Testis (tissue), 3 donors: ENCODE data around the gene ACADVL. TPM values are rescaled to one million over a fixed set of nuclear protein-coding genes. Genes with fewer than 3 reads are reported as not detected.
A peak's percentile ranks its signal among the peaks of the same experiment; 100 is the strongest.

ENCODE experiments used
- DNase-seq: peaks from one replicate; pipeline ENCODE4 v3.0.0-alpha.2; 2019
- H3K27ac ChIP-seq, 2 donors: fragments of 200-600 bp; sonication (generic); one replicate each; pipeline ENCODE4 v1.5.1; 2019
- H3K27me3 ChIP-seq: fragments of 200-600 bp; sonication (generic); one replicate; pipeline ENCODE4 v1.5.1; 2019
- H3K36me3 ChIP-seq: fragments of 200-600 bp; sonication (generic); one replicate; pipeline ENCODE4 v1.5.1; 2017; ENCODE audit warnings: low read depth; ENCODE audit errors: missing control alignments
- H3K4me1 ChIP-seq: fragments of 200-600 bp; sonication (generic); one replicate; pipeline ENCODE4 v1.5.1; 2019
- H3K4me3 ChIP-seq, 2 donors: fragments of 200-600 bp; sonication (generic); one replicate each; pipeline ENCODE4 v1.5.1; 2017 to 2019
- H3K9me3 ChIP-seq: fragments of 200-600 bp; sonication (generic); one replicate; pipeline ENCODE4 v1.5.1; 2017
- POLR2A ChIP-seq: fragments of 450-650 bp; IDR thresholded peaks from one replicate; pipeline ENCODE4 v1.6.1; 2017; ENCODE audit warnings: antibody characterized with exemption, mild to moderate bottlenecking, moderate library complexity
- WGBS, 2 donors: methylation state at CpG; one replicate each; pipeline ENCODE4 v1.1.5; 2018; 5-methylcytosine and 5-hydroxymethylcytosine counted together
- intact Hi-C: fragments of 100-400 bp; cut with DNase I; formaldehyde crosslinking; loops from one replicate; pipeline ENCODE4 v1.15.1; 2023; ENCODE audit warnings: low total_unique reads
- polyA plus RNA-seq: library from polyadenylated mRNA; stranded (reverse); fragments of 350-450 nt; fragmentation: Illumina TruSeq; extraction: RNeasy Lipid Tissue Mini Kit (QIAGEN cat#74804); gene quantifications from one replicate; pipeline ENCODE4 v1.2.3, GENCODE V29; 2014; ENCODE audit warnings: low read depth, low replicate concordance; ENCODE audit not compliant: insufficient read depth
- total RNA-seq, 2 donors: library from RNA; depleted of rRNA; stranded (reverse); fragments of >200 nt; gene quantifications; one replicate each; pipeline ENCODE4 v1.2.3, GENCODE V29; 2016
- TF ChIP-seq, protein P1 (sequence below), 3 experiments: fragments of 450-650 bp in 2 of 3; fragments of 200-600 bp in 1 of 3; sonication (generic) in 1 of 3; IDR thresholded peaks; one replicate each; pipeline ENCODE4 v1.5.1; 2016 to 2019; ENCODE audit warnings: antibody characterized with exemption in 3 of 3, mild to moderate bottlenecking in 2 of 3, moderate library complexity in 1 of 3

ACADVL gene
- total and polyA plus RNA-seq, 3 donors from 2014 or later: 298 to 458 (median 334) TPM

GRCh38 chr17:7213895-7214299, 5.8 kb upstream of the ACADVL start:
- WGBS, 2 donors: 4 to 9% methylated on average over 14 to 15 of the region's 15 CpGs
- DNase-seq: peak; percentile 86
- Histone ChIP-seq H3K9me3 (no peaks in the 10 kb centered on the region), H3K36me3 (no peaks in the 10 kb centered on the region), H3K4me1 (peaks cover 23% of the 10 kb centered on the region), H3K27ac (peak overlapping the region; percentile 51 to 53), H3K27me3 (no peaks in the 10 kb centered on the region), H3K4me3 (peak overlapping the region; percentile 29 to 64)
- TF ChIP-seq, protein P1, sequence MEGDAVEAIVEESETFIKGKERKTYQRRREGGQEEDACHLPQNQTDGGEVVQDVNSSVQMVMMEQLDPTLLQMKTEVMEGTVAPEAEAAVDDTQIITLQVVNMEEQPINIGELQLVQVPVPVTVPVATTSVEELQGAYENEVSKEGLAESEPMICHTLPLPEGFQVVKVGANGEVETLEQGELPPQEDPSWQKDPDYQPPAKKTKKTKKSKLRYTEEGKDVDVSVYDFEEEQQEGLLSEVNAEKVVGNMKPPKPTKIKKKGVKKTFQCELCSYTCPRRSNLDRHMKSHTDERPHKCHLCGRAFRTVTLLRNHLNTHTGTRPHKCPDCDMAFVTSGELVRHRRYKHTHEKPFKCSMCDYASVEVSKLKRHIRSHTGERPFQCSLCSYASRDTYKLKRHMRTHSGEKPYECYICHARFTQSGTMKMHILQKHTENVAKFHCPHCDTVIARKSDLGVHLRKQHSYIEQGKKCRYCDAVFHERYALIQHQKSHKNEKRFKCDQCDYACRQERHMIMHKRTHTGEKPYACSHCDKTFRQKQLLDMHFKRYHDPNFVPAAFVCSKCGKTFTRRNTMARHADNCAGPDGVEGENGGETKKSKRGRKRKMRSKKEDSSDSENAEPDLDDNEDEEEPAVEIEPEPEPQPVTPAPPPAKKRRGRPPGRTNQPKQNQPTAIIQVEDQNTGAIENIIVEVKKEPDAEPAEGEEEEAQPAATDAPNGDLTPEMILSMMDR (IDR thresholded peaks at IDR 0.05): peak in 1 of 3 experiments; percentile 31
- no peak for TF ChIP-seq POLR2A
- intact Hi-C loops: no loop called here

- 0 to 1% methylated on average over 35 to 45 of the region's 45 CpGs for WGBS, 2 donors
- intact Hi-C loops: no loop called here
Measured at GRCh38 chr17:7214300-7215135, 5.2 kb upstream of the ACADVL start.

DNA sequence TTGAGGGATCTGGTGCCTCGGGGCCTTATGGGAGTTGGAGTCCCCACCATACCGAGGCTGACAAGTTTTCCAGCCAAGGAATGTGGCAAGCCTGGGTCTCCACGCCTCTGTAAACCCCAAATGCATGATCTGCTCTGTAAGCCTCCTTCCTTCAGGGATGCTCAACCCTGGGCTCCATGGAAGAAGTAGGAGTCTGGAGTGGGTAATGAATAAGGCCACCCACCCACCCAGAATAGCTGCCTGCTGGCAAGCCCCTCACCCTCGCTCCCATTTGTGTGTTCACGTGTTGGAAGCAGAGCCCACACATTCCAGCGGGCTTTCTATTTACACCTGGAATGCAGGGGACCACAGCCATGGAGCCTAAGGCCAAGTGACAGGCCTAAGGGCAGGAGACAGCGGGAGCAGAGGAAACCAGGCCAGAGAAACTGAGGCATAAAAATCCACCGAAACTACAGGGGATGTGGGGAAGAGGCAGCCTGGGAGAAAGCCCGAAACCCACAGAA, 4.6 kb upstream of the ACADVL start:
- intact Hi-C loops: no loop called here
- Histone ChIP-seq H3K27ac (peak overlapping the region; percentile 51 to 53), H3K4me1 (peaks cover 29% of the 10 kb centered on the region), H3K4me3 (peak overlapping the region in 1 of 2 donors; percentile 64), H3K9me3 (no peaks in the 10 kb centered on the region), H3K36me3 (no peaks in the 10 kb centered on the region), H3K27me3 (no peaks in the 10 kb centered on the region)
- TF ChIP-seq, protein P1 (IDR thresholded peaks at IDR 0.05): no peak
- TF ChIP-seq POLR2A: no peak
- no peak for DNase-seq
- 17 to 39% methylated on average over 6 to 9 of the region's 9 CpGs for WGBS, 2 donors

More at GRCh38 chr17:7214300-7215135, 5.2 kb upstream of the ACADVL start:
- H3K9me3 ChIP-seq: no peaks in the 10 kb centered on the region
- H3K4me3 ChIP-seq: peak overlapping the region; percentile 29 to 64
- TF ChIP-seq POLR2A: no peak
- TF ChIP-seq, protein P1 (IDR thresholded peaks at IDR 0.05): peak; percentile 10 to 42 (median 13)
- no peaks in the 10 kb centered on the region for H3K36me3 ChIP-seq
- peak overlapping the region; percentile 51 to 53 for H3K27ac ChIP-seq
- H3K4me1 ChIP-seq: peaks cover 29% of the 10 kb centered on the region
- no peaks in the 10 kb centered on the region for H3K27me3 ChIP-seq
- peak; percentile 96 for DNase-seq

DNA sequence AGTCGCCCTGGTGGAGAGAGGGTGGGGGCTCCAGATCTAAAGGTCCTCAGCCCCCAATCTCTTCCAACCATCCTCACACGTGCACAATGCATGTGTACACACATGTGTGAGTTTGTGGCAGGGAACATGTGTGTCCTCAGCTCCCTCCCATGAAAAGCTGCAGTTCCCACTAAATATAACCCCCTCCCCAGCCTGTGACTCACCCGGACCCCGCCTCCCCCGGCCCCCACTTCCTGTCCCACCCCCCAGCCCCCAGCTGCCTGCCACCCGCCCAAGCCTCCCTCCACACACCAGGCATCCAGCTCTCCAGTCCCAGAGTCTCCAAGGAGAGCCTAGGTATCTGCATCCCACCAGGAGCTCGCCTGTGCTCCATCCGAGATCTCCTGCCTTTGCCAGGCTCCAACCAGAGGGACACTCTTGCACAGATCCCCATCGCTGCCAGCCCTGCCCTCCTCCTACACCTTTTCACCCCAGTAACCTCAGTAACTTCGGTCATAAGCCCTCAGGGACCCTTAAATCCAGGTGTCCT, 4.0 kb upstream of the ACADVL start:
- intact Hi-C loops: no loop called here

More for the DNA sequence above, 4.0 kb upstream of the ACADVL start:
- peaks cover 33% of the 10 kb centered on the region for H3K4me1 ChIP-seq
- no peaks in the 10 kb centered on the region for H3K9me3 ChIP-seq
- TF ChIP-seq POLR2A: no peak
- TF ChIP-seq, protein P1 (IDR thresholded peaks at IDR 0.05): no peak
- no peak overlapping the region for H3K4me3 ChIP-seq
- no peak for DNase-seq
- no peaks in the 10 kb centered on the region for H3K27me3 ChIP-seq
- WGBS, 2 donors: 32 to 40% methylated on average over 6 to 10 of the region's 10 CpGs
- no peaks in the 10 kb centered on the region for H3K36me3 ChIP-seq
- H3K27ac ChIP-seq: no peak overlapping the region
